CD14-positive monocyte (primary cell): Measurements from ENCODE around the gene DPP10. TPM values are rescaled to one million over a fixed set of nuclear protein-coding genes. Genes with fewer than 3 reads are reported as not detected.

Experiments
- DNase-seq, 3 donors: peaks; one replicate each; pipeline ENCODE4 v3.0.0-alpha.2; 2011 to 2022
- H2AFZ ChIP-seq: 2 replicates; pipeline ENCODE4 v1.6.0; 2012; ENCODE audit warnings: mild to moderate bottlenecking, low read depth, low read length, inconsistent platforms; ENCODE audit not compliant: insufficient read depth, poor library complexity, severe bottlenecking
- H3K27ac ChIP-seq, 2 donors: 1 replicate in 1 of 2; 2 replicates in 1 of 2; pipeline ENCODE4 v1.5.1; 2012 to 2013; ENCODE audit warnings: low read length in 2 of 2, control low read depth in 1 of 2, inconsistent platforms in 1 of 2, low read depth in 1 of 2, mild to moderate bottlenecking in 1 of 2
- H3K27me3 ChIP-seq, 2 donors: one replicate each; pipeline versions ENCODE4 v1.6.0 to v1.6.1; 2011 to 2013; ENCODE audit warnings: low read length in 2 of 2; ENCODE audit not compliant: control insufficient read depth in 2 of 2, insufficient read depth in 2 of 2
- H3K36me3 ChIP-seq, 2 donors: replicated peaks in 1 of 2; 1 replicate in 1 of 2; 2 replicates in 1 of 2; pipeline versions ENCODE4 v1.5.1 to v1.6.1; 2012 to 2013; ENCODE audit warnings: low read length in 2 of 2, control low read depth in 1 of 2, inconsistent platforms in 1 of 2, mild to moderate bottlenecking in 1 of 2; ENCODE audit not compliant: insufficient read depth in 2 of 2, control insufficient read depth in 1 of 2
- H3K4me1 ChIP-seq, 2 donors: 1 replicate in 1 of 2; 2 replicates in 1 of 2; pipeline versions ENCODE4 v1.5.1 to v1.6.1; 2012 to 2013; ENCODE audit warnings: low read length in 2 of 2, control low read depth in 1 of 2, inconsistent platforms in 1 of 2, mild to moderate bottlenecking in 1 of 2, moderate library complexity in 1 of 2; ENCODE audit not compliant: insufficient read depth in 2 of 2, control insufficient read depth in 1 of 2
- H3K4me2 ChIP-seq: replicated peaks from 2 replicates; pipeline ENCODE3; 2012; ENCODE audit warnings: low read length, moderate library complexity, mild to moderate bottlenecking; ENCODE audit not compliant: poor library complexity, severe bottlenecking; ENCODE audit errors: extremely low read depth
- H3K4me3 ChIP-seq, 3 experiments: fragments of 200-600 bp in 1 of 3; sonication (generic) in 1 of 3; replicated peaks in 1 of 3; 1 replicate in 2 of 3; 2 replicates in 1 of 3; pipeline ENCODE4 v1.5.1; 2011 to 2013; ENCODE audit warnings: low read length in 3 of 3, mild to moderate bottlenecking in 3 of 3, control low read depth in 2 of 3, low read depth in 2 of 3, inconsistent platforms in 1 of 3, moderate library complexity in 1 of 3
- H3K79me2 ChIP-seq: 2 replicates; pipeline ENCODE4 v1.6.0; 2012; ENCODE audit warnings: mild to moderate bottlenecking, control low read depth, inconsistent platforms, low read length, moderate library complexity; ENCODE audit not compliant: insufficient read depth
- H3K9ac ChIP-seq: 2 replicates; pipeline ENCODE4 v1.6.0; 2017; ENCODE audit warnings: low read length, mild to moderate bottlenecking; ENCODE audit not compliant: insufficient read depth, poor library complexity, severe bottlenecking
- H3K9me3 ChIP-seq, 2 donors: replicated peaks in 1 of 2; 1 replicate in 1 of 2; 2 replicates in 1 of 2; pipeline versions ENCODE4 v1.5.1 to v1.6.1; 2012 to 2013; ENCODE audit warnings: low read length in 2 of 2, control low read depth in 1 of 2; ENCODE audit not compliant: control insufficient read depth in 1 of 2, insufficient read depth in 1 of 2
- H4K20me1 ChIP-seq: 2 replicates; pipeline ENCODE4 v1.6.0; 2012; ENCODE audit warnings: mild to moderate bottlenecking, low read length, control low read depth, moderate library complexity; ENCODE audit not compliant: insufficient read depth
- H3K27ac Mint-ChIP-seq, 7 donors: one replicate each; pipeline ENCODE4 v1.8.0; 2020; ENCODE audit warnings: mild to moderate bottlenecking in 7 of 7, mixed read lengths in 7 of 7, moderate library complexity in 6 of 7, inconsistent platforms in 2 of 7
- H3K27me3 Mint-ChIP-seq, 3 donors: one replicate each; pipeline ENCODE4 v1.8.0; 2021 to 2022; ENCODE audit warnings: low read depth in 3 of 3, mild to moderate bottlenecking in 3 of 3, mixed read lengths in 3 of 3, moderate library complexity in 3 of 3, inconsistent platforms in 1 of 3
- H3K36me3 Mint-ChIP-seq, 2 donors: one replicate each; pipeline ENCODE4 v1.8.0; 2020; ENCODE audit warnings: mixed read lengths in 2 of 2, inconsistent platforms in 1 of 2, mild to moderate bottlenecking in 1 of 2
- H3K4me1 Mint-ChIP-seq: one replicate; pipeline ENCODE4 v1.8.0; 2020; ENCODE audit warnings: mild to moderate bottlenecking, mixed read lengths
- H3K4me3 Mint-ChIP-seq, 2 donors: one replicate each; pipeline ENCODE4 v1.8.0; 2020; ENCODE audit warnings: mild to moderate bottlenecking in 2 of 2, mixed read lengths in 2 of 2, moderate library complexity in 1 of 2
- H3K9me3 Mint-ChIP-seq, 7 donors: one replicate each; pipeline ENCODE4 v1.8.0; 2020 to 2022; ENCODE audit warnings: mixed read lengths in 7 of 7, mild to moderate bottlenecking in 6 of 7, moderate library complexity in 6 of 7, inconsistent platforms in 2 of 7
- WGBS: methylation state at CpG from one replicate; pipeline ENCODE4 v1.1.5; 2013; ENCODE audit warnings: missing lambda C conversion rate; ENCODE audit not compliant: insufficient coverage; 5-methylcytosine and 5-hydroxymethylcytosine counted together
- intact Hi-C, 2 donors: fragments of 100-400 bp; cut with micrococcal nuclease; formaldehyde crosslinking; loops; one replicate each; pipeline versions ENCODE4 v1.15.0 to v1.15.1; 2023
- polyA plus RNA-seq, 3 donors: library from polyadenylated mRNA; depleted of rRNA in 1 of 3; unstranded in 2 of 3; stranded (reverse) in 1 of 3; fragments of 300-500 nt in 2 of 3; fragments of >200 nt in 1 of 3; fragmentation: Illumina TruSeq in 2 of 3; gene quantifications; 1 replicate in 2 of 3; 2 replicates in 1 of 3; pipeline ENCODE4 v1.2.3, GENCODE V29; 2012 to 2021
- TF ChIP-seq, protein P1 (sequence below): fragments of 200-600 bp; IDR thresholded peaks from one replicate; pipeline ENCODE4 v1.8.0; 2022; ENCODE audit warnings: antibody characterized with exemption, mild to moderate bottlenecking

Gene DPP10
- polyA plus RNA-seq, 3 donors = not detected

DNA sequence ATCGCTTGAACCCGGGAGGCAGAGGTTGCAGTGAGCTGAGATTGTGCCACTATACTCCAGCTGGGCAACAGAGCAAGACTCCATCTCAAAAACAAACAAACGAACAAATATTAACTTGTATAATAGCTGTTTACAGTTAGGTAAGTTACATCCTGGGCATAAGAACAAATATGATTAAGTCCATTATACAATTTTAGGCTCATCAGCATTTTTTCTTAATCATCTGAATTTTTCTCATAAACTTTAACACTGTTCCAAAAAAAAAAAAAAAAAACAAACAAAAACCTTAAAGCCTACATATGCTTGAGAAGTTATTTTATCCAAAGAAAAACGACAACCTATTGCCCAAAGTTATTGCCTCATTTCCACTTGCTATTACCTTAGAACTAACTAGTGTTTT is 1042.5 kb downstream of the DPP10 start:
- Histone ChIP-seq H4K20me1 (no peaks in the 10 kb centered on the region), H3K36me3 (no peaks in the 10 kb centered on the region), H2AFZ (no peak overlapping the region), H3K27me3 (no peaks in the 10 kb centered on the region), H3K79me2 (no peaks in the 10 kb centered on the region), H3K4me2 (no peak overlapping the region), H3K4me1 (no peaks in the 10 kb centered on the region), H3K4me3 (no peak overlapping the region), H3K27ac (no peak overlapping the region), H3K9ac (no peak overlapping the region), H3K9me3 (peaks cover 3 to 6% of the 10 kb centered on the region in 2 donors)
- no peak overlapping the region for H3K4me3 Mint-ChIP-seq
- 100% methylated on average over 1 of the region's 4 CpGs for WGBS
- no peaks in the 10 kb centered on the region for H3K27me3 Mint-ChIP-seq
- no peaks in the 10 kb centered on the region for H3K36me3 Mint-ChIP-seq
- DNase-seq = no peak
- H3K4me1 Mint-ChIP-seq = no peaks in the 10 kb centered on the region
- intact Hi-C loops = no loop called here
- no peak overlapping the region for H3K27ac Mint-ChIP-seq
- TF ChIP-seq, protein P1, sequence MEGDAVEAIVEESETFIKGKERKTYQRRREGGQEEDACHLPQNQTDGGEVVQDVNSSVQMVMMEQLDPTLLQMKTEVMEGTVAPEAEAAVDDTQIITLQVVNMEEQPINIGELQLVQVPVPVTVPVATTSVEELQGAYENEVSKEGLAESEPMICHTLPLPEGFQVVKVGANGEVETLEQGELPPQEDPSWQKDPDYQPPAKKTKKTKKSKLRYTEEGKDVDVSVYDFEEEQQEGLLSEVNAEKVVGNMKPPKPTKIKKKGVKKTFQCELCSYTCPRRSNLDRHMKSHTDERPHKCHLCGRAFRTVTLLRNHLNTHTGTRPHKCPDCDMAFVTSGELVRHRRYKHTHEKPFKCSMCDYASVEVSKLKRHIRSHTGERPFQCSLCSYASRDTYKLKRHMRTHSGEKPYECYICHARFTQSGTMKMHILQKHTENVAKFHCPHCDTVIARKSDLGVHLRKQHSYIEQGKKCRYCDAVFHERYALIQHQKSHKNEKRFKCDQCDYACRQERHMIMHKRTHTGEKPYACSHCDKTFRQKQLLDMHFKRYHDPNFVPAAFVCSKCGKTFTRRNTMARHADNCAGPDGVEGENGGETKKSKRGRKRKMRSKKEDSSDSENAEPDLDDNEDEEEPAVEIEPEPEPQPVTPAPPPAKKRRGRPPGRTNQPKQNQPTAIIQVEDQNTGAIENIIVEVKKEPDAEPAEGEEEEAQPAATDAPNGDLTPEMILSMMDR = no peak
- H3K9me3 Mint-ChIP-seq = peaks cover 0 to 5% (median 1%) of the 10 kb centered on the region in 7 donors

DNA sequence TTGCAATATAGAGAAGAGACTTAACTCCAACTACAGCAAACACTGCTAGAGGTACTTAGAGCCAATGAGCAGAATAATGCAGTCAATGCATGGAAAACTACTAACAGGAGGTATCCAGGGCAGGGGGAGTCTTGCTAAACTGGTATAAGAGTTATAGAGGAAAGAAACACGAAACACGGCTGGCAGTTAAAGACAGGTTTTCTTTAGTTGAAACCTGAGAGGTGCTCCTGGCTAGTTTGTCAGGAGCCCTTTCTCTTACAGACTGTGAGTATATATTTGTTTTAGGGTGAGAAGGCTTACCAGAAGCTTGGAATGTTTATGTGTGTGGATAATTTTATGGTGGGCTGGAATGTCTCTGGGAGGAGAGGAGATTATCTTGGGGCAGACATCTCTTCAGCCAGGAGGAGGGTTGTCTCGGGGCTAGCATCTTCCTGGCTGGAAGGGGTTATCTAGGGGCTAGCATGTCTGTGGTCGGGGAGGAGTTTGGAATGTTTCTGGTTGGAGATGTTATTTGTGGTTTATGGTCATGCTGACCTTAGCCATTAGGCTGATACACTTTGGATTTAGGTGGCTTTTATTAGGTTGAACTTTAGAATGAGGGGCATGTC is 1048.8 kb downstream of the DPP10 start:
- no peak overlapping the region for H3K9ac ChIP-seq
- DNase-seq = no peak
- Mint-ChIP-seq H3K36me3 (no peaks in the 10 kb centered on the region), H3K4me1 (no peaks in the 10 kb centered on the region), H3K4me3 (no peak overlapping the region), H3K27me3 (no peaks in the 10 kb centered on the region), H3K27ac (no peak overlapping the region), H3K9me3 (peaks cover 0 to 4% (median 2%) of the 10 kb centered on the region in 7 donors)
- H3K9me3 ChIP-seq = peaks cover 0 to 6% of the 10 kb centered on the region in 2 donors
- no peaks in the 10 kb centered on the region for H3K36me3 ChIP-seq
- H3K27me3 ChIP-seq = no peaks in the 10 kb centered on the region
- H2AFZ ChIP-seq = no peak overlapping the region
- no peaks in the 10 kb centered on the region for H3K79me2 ChIP-seq
- WGBS = 54% methylated on average over 4 of the region's 4 CpGs
- TF ChIP-seq, protein P1 = no peak
- no peak overlapping the region for H3K27ac ChIP-seq
- no peak overlapping the region for H3K4me2 ChIP-seq
- H3K4me1 ChIP-seq = no peaks in the 10 kb centered on the region
- no peaks in the 10 kb centered on the region for H4K20me1 ChIP-seq
- intact Hi-C loops = no loop called here
- no peak overlapping the region for H3K4me3 ChIP-seq
